Nephron (organoid): ENCODE measurements around the gene CYP1A2.

ENCODE experiments used
- H3K27ac Mint-ChIP-seq, 3 experiments: 2 replicates each; pipeline ENCODE4 v1.8.0; 2020; ENCODE audit warnings: mixed read lengths in 3 of 3, mild to moderate bottlenecking in 2 of 3, moderate library complexity in 1 of 3
- H3K27me3 Mint-ChIP-seq: 2 replicates; pipeline ENCODE4 v1.8.0; 2021; ENCODE audit warnings: low read depth, mild to moderate bottlenecking, moderate library complexity, mixed read lengths
- H3K36me3 Mint-ChIP-seq: 2 replicates; pipeline ENCODE4 v1.8.0; 2020; ENCODE audit warnings: low read depth, mixed read lengths
- H3K4me1 Mint-ChIP-seq: 2 replicates; pipeline ENCODE4 v1.8.0; 2020; ENCODE audit warnings: mixed read lengths
- H3K4me3 Mint-ChIP-seq, 3 experiments: 2 replicates each; pipeline ENCODE4 v1.8.0; 2020; ENCODE audit warnings: mild to moderate bottlenecking in 3 of 3, mixed read lengths in 3 of 3, moderate library complexity in 2 of 3
- H3K9me3 Mint-ChIP-seq: 2 replicates; pipeline ENCODE4 v1.8.0; 2020; ENCODE audit warnings: mixed read lengths
- TF ChIP-seq, protein P1 (sequence below), 3 experiments: fragments of 200-600 bp; sonication (generic); IDR thresholded peaks; one replicate each; pipeline ENCODE4 v1.5.0; 2021; ENCODE audit warnings: antibody characterized with exemption in 3 of 3; ENCODE audit not compliant: unreplicated experiment in 3 of 3

The CYP1A2 gene

DNA sequence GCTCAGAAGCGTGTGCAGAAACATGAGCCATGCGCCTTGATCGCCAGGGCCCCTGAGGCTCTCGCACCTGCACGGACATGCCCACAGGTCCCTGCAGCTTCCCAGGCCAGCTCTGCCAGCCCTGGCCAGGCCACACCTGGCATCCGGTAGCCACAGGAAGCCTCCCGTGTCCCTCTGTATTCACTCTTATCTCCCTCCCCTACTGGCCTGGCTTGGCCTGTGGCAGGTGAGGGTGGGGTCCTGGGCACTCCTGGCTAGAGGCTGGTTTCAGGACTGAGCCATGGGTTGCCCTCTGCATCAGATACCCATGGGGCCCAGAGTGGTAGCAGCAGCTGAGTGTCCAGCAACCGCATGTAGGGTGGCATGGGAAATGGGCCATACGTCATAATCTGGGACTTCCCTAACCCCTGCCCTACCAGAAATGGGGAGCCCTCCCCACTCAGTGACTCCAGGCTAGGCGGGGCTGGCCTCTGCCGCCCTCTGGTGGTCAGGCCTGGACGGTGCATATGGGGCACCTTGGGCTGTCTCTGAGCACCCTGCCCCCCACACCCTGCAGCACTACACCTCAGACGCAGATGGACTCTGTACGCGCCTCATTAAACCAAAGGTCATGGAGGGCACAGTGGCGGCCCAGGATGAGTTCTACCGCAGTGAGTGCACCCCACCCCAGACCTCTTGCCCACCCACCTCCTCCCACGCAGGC, 51.4 kb downstream of the CYP1A2 start:
- Mint-ChIP-seq H3K27me3 (no peaks in the 10 kb centered on the region), H3K4me3 (no peak overlapping the region), H3K27ac (no peak overlapping the region)

DNA sequence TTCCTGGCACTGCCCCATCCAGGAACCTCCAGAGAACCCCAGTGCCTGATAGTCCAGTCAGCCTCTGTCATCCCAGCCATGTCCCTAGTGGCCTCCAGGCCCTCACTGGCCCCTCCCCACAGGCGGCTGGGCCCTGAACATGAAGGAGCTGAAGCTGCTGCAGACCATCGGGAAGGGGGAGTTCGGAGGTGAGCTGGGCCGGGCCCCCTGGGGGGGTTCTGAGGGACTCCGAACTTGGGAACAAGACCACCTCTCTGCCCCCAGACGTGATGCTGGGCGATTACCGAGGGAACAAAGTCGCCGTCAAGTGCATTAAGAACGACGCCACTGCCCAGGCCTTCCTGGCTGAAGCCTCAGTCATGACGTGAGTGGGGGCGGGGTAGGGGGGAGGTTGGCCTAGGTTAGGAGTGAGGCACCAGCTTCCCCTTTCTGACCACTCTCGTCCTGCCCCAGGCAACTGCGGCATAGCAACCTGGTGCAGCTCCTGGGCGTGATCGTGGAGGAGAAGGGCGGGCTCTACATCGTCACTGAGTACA, 52.0 kb downstream of the CYP1A2 start:
- Mint-ChIP-seq H3K27me3 (no peaks in the 10 kb centered on the region), H3K4me3 (no peak overlapping the region), H3K36me3 (peaks cover 18% of the 10 kb centered on the region), H3K27ac (no peak overlapping the region), H3K4me1 (no peaks in the 10 kb centered on the region), H3K9me3 (no peaks in the 10 kb centered on the region)
- TF ChIP-seq, protein P1, sequence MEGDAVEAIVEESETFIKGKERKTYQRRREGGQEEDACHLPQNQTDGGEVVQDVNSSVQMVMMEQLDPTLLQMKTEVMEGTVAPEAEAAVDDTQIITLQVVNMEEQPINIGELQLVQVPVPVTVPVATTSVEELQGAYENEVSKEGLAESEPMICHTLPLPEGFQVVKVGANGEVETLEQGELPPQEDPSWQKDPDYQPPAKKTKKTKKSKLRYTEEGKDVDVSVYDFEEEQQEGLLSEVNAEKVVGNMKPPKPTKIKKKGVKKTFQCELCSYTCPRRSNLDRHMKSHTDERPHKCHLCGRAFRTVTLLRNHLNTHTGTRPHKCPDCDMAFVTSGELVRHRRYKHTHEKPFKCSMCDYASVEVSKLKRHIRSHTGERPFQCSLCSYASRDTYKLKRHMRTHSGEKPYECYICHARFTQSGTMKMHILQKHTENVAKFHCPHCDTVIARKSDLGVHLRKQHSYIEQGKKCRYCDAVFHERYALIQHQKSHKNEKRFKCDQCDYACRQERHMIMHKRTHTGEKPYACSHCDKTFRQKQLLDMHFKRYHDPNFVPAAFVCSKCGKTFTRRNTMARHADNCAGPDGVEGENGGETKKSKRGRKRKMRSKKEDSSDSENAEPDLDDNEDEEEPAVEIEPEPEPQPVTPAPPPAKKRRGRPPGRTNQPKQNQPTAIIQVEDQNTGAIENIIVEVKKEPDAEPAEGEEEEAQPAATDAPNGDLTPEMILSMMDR (IDR thresholded peaks at IDR 0.05; ENCODE audit: unreplicated experiment in 3 of 3), result no peak

More for the DNA sequence above, 51.4 kb downstream of the CYP1A2 start:
- no peaks in the 10 kb centered on the region for H3K9me3 Mint-ChIP-seq
- TF ChIP-seq, protein P1 (IDR thresholded peaks at IDR 0.05; ENCODE audit: unreplicated experiment in 3 of 3), result peak; percentile 79 to 85 (median 80)
- H3K36me3 Mint-ChIP-seq, result peaks cover 17% of the 10 kb centered on the region
- no peaks in the 10 kb centered on the region for H3K4me1 Mint-ChIP-seq

DNA sequence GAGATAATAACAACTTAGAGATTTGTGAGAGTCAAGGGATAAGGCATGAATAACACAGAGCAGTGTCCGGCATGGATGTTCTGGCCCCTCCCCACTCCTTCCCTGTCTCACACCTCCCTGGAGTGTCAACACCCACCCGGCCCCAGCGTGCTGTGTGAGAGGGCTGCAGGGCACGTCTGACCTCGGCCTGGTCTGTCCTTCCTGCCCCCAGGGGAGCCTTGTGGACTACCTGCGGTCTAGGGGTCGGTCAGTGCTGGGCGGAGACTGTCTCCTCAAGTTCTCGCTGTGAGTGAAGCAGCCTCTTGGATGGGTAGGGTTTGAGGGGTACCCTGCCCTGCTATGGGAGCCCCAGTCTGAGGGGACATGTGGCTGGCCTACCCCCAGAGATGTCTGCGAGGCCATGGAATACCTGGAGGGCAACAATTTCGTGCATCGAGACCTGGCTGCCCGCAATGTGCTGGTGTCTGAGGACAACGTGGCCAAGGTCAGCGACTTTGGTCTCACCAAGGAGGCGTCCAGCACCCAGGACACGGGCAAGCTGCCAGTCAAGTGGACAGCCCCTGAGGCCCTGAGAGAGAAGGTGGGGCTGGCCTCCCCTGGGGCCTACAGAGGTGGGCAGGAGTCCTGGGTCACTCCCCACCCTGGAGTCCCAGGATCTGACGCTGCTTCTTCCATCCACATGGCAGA, 52.8 kb downstream of the CYP1A2 start:
- H3K27ac Mint-ChIP-seq, result no peak overlapping the region
- H3K9me3 Mint-ChIP-seq, result no peaks in the 10 kb centered on the region
- no peak overlapping the region for H3K4me3 Mint-ChIP-seq
- no peaks in the 10 kb centered on the region for H3K4me1 Mint-ChIP-seq
- H3K36me3 Mint-ChIP-seq, result peaks cover 14% of the 10 kb centered on the region
- H3K27me3 Mint-ChIP-seq, result no peaks in the 10 kb centered on the region
- TF ChIP-seq, protein P1 (IDR thresholded peaks at IDR 0.05; ENCODE audit: unreplicated experiment in 3 of 3), result no peak

DNA sequence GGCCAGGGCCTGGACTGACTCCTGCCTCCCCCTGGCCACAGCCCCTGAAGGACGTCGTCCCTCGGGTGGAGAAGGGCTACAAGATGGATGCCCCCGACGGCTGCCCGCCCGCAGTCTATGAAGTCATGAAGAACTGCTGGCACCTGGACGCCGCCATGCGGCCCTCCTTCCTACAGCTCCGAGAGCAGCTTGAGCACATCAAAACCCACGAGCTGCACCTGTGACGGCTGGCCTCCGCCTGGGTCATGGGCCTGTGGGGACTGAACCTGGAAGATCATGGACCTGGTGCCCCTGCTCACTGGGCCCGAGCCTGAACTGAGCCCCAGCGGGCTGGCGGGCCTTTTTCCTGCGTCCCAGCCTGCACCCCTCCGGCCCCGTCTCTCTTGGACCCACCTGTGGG, 53.6 kb downstream of the CYP1A2 start:
- H3K9me3 Mint-ChIP-seq, result no peaks in the 10 kb centered on the region
- peaks cover 5% of the 10 kb centered on the region for H3K27me3 Mint-ChIP-seq
- no peak overlapping the region for H3K27ac Mint-ChIP-seq
- H3K36me3 Mint-ChIP-seq, result peaks cover 14% of the 10 kb centered on the region
- no peak overlapping the region for H3K4me3 Mint-ChIP-seq
- no peaks in the 10 kb centered on the region for H3K4me1 Mint-ChIP-seq
- TF ChIP-seq, protein P1 (IDR thresholded peaks at IDR 0.05; ENCODE audit: unreplicated experiment in 3 of 3), result no peak

DNA sequence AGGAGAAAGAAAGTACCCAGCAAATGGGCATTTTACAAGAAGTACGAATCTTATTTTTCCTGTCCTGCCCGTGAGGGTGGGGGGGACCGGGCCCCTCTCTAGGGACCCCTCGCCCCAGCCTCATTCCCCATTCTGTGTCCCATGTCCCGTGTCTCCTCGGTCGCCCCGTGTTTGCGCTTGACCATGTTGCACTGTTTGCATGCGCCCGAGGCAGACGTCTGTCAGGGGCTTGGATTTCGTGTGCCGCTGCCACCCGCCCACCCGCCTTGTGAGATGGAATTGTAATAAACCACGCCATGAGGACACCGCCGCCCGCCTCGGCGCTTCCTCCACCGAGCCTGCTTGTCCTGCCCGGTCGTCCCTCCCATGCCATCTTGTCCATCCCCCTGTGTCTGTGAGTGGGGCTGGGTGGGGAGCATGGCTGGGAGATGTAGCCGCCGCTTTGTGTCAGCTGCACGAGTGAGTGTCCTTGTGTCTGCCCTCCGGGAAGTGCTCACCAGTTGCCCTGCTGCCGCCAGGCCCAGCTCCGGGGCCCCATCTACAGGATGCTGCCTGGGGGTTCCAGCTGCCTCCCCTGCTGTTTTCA, 54.3 kb downstream of the CYP1A2 start:
- H3K9me3 Mint-ChIP-seq, result no peaks in the 10 kb centered on the region
- TF ChIP-seq, protein P1 (IDR thresholded peaks at IDR 0.05; ENCODE audit: unreplicated experiment in 3 of 3), result no peak
- no peak overlapping the region for H3K27ac Mint-ChIP-seq
- peaks cover 14% of the 10 kb centered on the region for H3K36me3 Mint-ChIP-seq
- H3K4me1 Mint-ChIP-seq, result no peaks in the 10 kb centered on the region
- H3K4me3 Mint-ChIP-seq, result no peak overlapping the region
- peaks cover 5% of the 10 kb centered on the region for H3K27me3 Mint-ChIP-seq
